Measurements from ENCODE around the gene SELENON.

Gene SELENON

GRCh38 chr1:25867210-25867991, 67.4 kb downstream of the SELENON start:
- DNase-seq: no peak

All from hematopoietic multipotent progenitor cell treated with erythropoietin and hydrocortisone succinate and interleukin-3 and kit ligand, for 6 days (in vitro differentiated cells).